Endothelial cell of umbilical vein (primary cell): Measurements from ENCODE around the gene TPM3. TPM values are rescaled to one million over a fixed set of nuclear protein-coding genes. Genes with fewer than 3 reads are reported as not detected.

Experiments used
- BruUV-seq: library from RNA; stranded (reverse); fragments of 400-500 nt; replicated peaks from 2 replicates; lab custom pipeline; 2021; lab: Mats Ljungman, UMichigan
- CTCF ChIA-PET: fragments of 300-600, 350-600 bp; sonication (Branson Sonifier 250); formaldehyde crosslinking; loops from one replicate; lab custom pipeline; 2021; ENCODE audit warnings: antibody characterized with exemption, inconsistent platforms; lab: Charles Lee
- POLR2A ChIA-PET: fragments of 300-600, 350-600 bp; sonication (Branson Sonifier 250); formaldehyde crosslinking; loops from one replicate; lab custom pipeline; 2021; ENCODE audit warnings: antibody characterized with exemption, inconsistent platforms; lab: Charles Lee
- DNase-seq: peaks from one replicate; pipeline ENCODE4 v3.0.0-alpha.2; 2011; ENCODE audit warnings: low read depth, low spot score
- FAIRE-seq: peaks from 2 replicates; lab custom pipeline; 2011; peaks lifted over from hg19 to GRCh38; lab: Jason Lieb, UNC
- H2AFZ ChIP-seq: 2 replicates; pipeline ENCODE4 v1.6.0; 2012; ENCODE audit warnings: low read depth, low read length, control low read depth, inconsistent platforms
- H3K27ac ChIP-seq: 2 replicates; pipeline ENCODE4 v1.5.1; 2011; ENCODE audit warnings: low read depth, mild to moderate bottlenecking, control low read depth, low read length, moderate library complexity; ENCODE audit not compliant: insufficient read depth
- H3K27me3 ChIP-seq, 2 experiments: 2 replicates each; pipeline versions ENCODE4 v1.6.0 to v1.6.1; 2011; ENCODE audit warnings: low read length in 2 of 2, mixed read lengths in 1 of 2; ENCODE audit not compliant: control insufficient read depth in 2 of 2, insufficient read depth in 2 of 2
- H3K36me3 ChIP-seq, 2 experiments: 2 replicates in 1 of 2; 3 replicates in 1 of 2; pipeline ENCODE4 v1.5.1; 2011; ENCODE audit warnings: low read length in 2 of 2, mild to moderate bottlenecking in 1 of 2, moderate library complexity in 1 of 2; ENCODE audit not compliant: control insufficient read depth in 2 of 2, insufficient read depth in 2 of 2; ENCODE audit errors: extremely low read depth in 1 of 2
- H3K4me1 ChIP-seq: 3 replicates; pipeline ENCODE4 v1.5.1; 2011; ENCODE audit warnings: mild to moderate bottlenecking, low read length; ENCODE audit not compliant: control insufficient read depth, insufficient read depth; ENCODE audit errors: extremely low read depth
- H3K4me2 ChIP-seq: 2 replicates; pipeline ENCODE4 v1.6.1; 2011; ENCODE audit warnings: low read length, control low read depth, mixed read lengths; ENCODE audit not compliant: insufficient read depth
- H3K4me3 ChIP-seq, 3 experiments: fragments of 200-600 bp in 1 of 3; sonication (generic), shearing (Covaris generic) in 1 of 3; replicated peaks in 1 of 3; 2 replicates each; pipeline ENCODE4 v1.5.1; 2011 to 2016; ENCODE audit warnings: control low read depth in 3 of 3, low read length in 3 of 3, mild to moderate bottlenecking in 2 of 3, inconsistent platforms in 1 of 3, low read depth in 1 of 3, moderate library complexity in 1 of 3; ENCODE audit not compliant: insufficient read depth in 1 of 3
- H3K79me2 ChIP-seq: 2 replicates; pipeline ENCODE4 v1.6.0; 2012; ENCODE audit warnings: low read length, inconsistent platforms; ENCODE audit not compliant: control insufficient read depth, insufficient read depth
- H3K9ac ChIP-seq: replicated peaks from 2 replicates; pipeline ENCODE3; 2011; ENCODE audit warnings: low read length, control low read depth; ENCODE audit not compliant: insufficient read depth; ENCODE audit errors: extremely low read depth
- H3K9me1 ChIP-seq: replicated peaks from 3 replicates; pipeline ENCODE4 v1.6.0; 2011; ENCODE audit warnings: mild to moderate bottlenecking, low read length; ENCODE audit not compliant: control insufficient read depth, insufficient read depth; ENCODE audit errors: extremely low read depth
- H3K9me3 ChIP-seq: replicated peaks from 2 replicates; pipeline ENCODE4 v1.5.1; 2012; ENCODE audit warnings: low read length, inconsistent platforms; ENCODE audit not compliant: control insufficient read depth, insufficient read depth
- H4K20me1 ChIP-seq: replicated peaks from 2 replicates; pipeline ENCODE3; 2011; ENCODE audit warnings: mild to moderate bottlenecking, low read length; ENCODE audit not compliant: control insufficient read depth, insufficient read depth; ENCODE audit errors: extremely low read depth
- CTCF ChIP-seq, 2 donors: IDR thresholded peaks; 1 replicate in 1 of 2; 2 replicates in 1 of 2; pipeline ENCODE4 v1.5.1; 2011; ENCODE audit warnings: low read length in 2 of 2, mild to moderate bottlenecking in 2 of 2, moderate library complexity in 2 of 2, control low read depth in 1 of 2, inconsistent platforms in 1 of 2, low read depth in 1 of 2; ENCODE audit not compliant: insufficient read depth in 1 of 2; ENCODE audit errors: extremely low read depth in 1 of 2
- EZH2 ChIP-seq: IDR thresholded peaks from 2 replicates; pipeline ENCODE4 v1.6.1; 2012; ENCODE audit warnings: borderline replicate concordance, low read depth, mild to moderate bottlenecking, moderate library complexity, low read length, inconsistent platforms; ENCODE audit not compliant: severe bottlenecking
- FOS ChIP-seq: IDR thresholded peaks from 2 replicates; pipeline ENCODE4 v1.6.1; 2011; ENCODE audit warnings: mild to moderate bottlenecking, low read length, moderate library complexity, borderline replicate concordance; ENCODE audit not compliant: insufficient read depth
- GATA2 ChIP-seq: IDR thresholded peaks from 2 replicates; pipeline ENCODE4 v1.7.0; 2011; ENCODE audit warnings: low read depth, mild to moderate bottlenecking, moderate library complexity, mixed read lengths, low read length; ENCODE audit not compliant: insufficient read length, insufficient read depth
- JUN ChIP-seq: IDR thresholded peaks from 2 replicates; pipeline ENCODE4 v1.6.1; 2011; ENCODE audit warnings: borderline replicate concordance, low read depth; ENCODE audit not compliant: insufficient read length, insufficient read depth
- MYC ChIP-seq: IDR thresholded peaks from one replicate; pipeline ENCODE4 v1.6.1; 2011; ENCODE audit warnings: mild to moderate bottlenecking, low read depth, low read length
- POLR2A ChIP-seq: IDR thresholded peaks from 2 replicates; pipeline ENCODE4 v1.6.1; 2012; ENCODE audit warnings: low read depth, mild to moderate bottlenecking, control low read depth, low read length
- POLR2AphosphoS5 ChIP-seq: IDR thresholded peaks from 2 replicates; pipeline ENCODE4 v1.6.1; 2012; ENCODE audit warnings: low read depth, mild to moderate bottlenecking, control low read depth, low read length, moderate library complexity; ENCODE audit not compliant: insufficient read depth
- dilution Hi-C: fragments of 300-500 bp; cut with MboI; formaldehyde crosslinking; loops from one replicate; pipeline ENCODE4 v1.15.0; 2019; ENCODE audit warnings: low sequenced_read_pairs; ENCODE audit not compliant: extremely low pct_ligation_motif_present
- intact Hi-C: fragments of 100-400 bp; cut with micrococcal nuclease; formaldehyde crosslinking; loops from one replicate; pipeline ENCODE4 v1.10.0; 2022
- polyA plus RNA-seq, 4 experiments: library from polyadenylated mRNA; depleted of rRNA in 3 of 4; stranded (reverse) in 3 of 4; unstranded in 1 of 4; fragments of >200 nt; gene quantifications; 2 replicates each; pipeline versions ENCODE4 v1.2.1 to v1.2.3, GENCODE V29; 2011 to 2012; ENCODE audit warnings: missing spikeins in 1 of 4
- total RNA-seq: library from RNA; stranded (reverse); gene quantifications from 2 replicates; pipeline ENCODE4 v1.2.3, GENCODE V29; 2021
- TF ChIP-seq, protein P1 (sequence below): IDR thresholded peaks from 2 replicates; pipeline ENCODE4 v1.6.1; 2011; ENCODE audit not compliant: insufficient read depth, insufficient read length

The TPM3 gene
- total and polyA plus RNA-seq, 2 donors (not counting 3 experiments of a cell fraction or from before 2014, with no cell fraction given): 395 to 927 TPM

DNA sequence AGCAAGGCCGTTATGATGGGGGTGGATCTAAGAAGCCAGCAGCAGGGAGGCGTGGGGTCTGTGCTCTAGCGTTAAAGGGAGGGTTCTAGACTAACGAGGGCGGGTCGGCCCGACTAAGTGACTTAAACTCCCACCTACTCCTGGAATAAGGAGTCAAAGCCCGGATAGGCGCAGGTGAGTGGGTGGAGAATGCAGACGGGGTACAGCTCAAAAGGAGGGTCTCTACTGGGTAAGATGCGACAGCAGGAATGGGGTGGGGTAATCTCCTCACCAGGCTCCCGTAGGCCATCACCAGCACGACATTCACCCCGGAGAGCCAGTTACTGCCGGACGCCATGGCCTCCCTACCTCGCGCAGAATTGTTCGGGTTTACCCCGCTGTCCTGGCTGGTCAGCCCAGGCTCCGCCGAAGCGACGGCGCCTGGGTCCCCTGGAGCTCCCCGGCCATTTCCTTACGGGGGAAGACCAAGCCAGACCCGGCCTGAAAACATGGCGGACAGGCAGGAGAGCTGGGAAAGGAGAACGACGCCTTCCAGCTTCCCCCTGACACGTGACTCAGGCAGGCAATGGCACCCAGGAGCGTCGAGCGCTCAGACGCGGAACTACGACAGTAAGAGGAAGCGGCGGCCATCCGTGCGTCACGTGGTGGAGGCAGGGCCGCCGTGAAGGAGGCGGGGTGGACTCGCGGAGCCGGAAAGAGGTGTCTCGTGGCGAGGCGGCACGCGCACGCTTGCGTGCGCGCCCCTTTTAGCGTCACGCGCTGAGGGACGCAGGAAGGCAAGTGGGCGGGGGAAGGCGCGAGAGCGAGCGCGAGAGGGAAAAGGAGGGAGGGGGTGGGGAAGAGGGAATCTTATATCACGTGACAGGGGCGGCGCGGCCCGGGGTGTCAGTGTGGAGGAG is 28.4 kb upstream of the TPM3 start, which contains the start of gene UBAP2L:
Gene UBAP2L, plus strand, starts transcription at position 885 of the 899 bp plus-strand sequence. CDS start 4,169 bp downstream, outside the sequence.
- Histone ChIP-seq H3K4me3 (peak within 1 kb of the TSS; percentile 65 to 93 (median 90)), H2AFZ (peak within 1 kb of the TSS; percentile 29), H3K27ac (peak within 1 kb of the TSS; percentile 93), H3K9me3 (no peaks in the 10 kb centered on the region), H3K9me1 (no peaks in the 10 kb centered on the region), H4K20me1 (no peaks in the 10 kb centered on the region), H3K36me3 (peaks cover 7 to 10% of the 10 kb centered on the region in 2 experiments), H3K9ac (peak within 1 kb of the TSS; percentile 98), H3K27me3 (no peaks in the 10 kb centered on the region), H3K79me2 (peaks cover 83% of the 10 kb centered on the region), H3K4me2 (peak within 1 kb of the TSS; percentile 93), H3K4me1 (peaks cover 25% of the 10 kb centered on the region)
- intact Hi-C loops: loop anchor here (1.0 to 2.0 kb wide), 6 partner anchors 30 to 338 kb away; partner anchors contain the start of genes HAX1 and UBE2Q1
- DNase-seq: peak; percentile 100
- CTCF ChIA-PET: interaction anchor here (1.0 to 2.4 kb wide), 3 partner anchors 21 to 114 kb away, joined by 5 to 25 read pairs (median 7); no protein-coding TSS in a partner anchor
- TSS peak; percentile 61 for BruUV-seq
- POLR2A ChIA-PET: interaction anchor here (0.7 to 1.3 kb wide), 6 partner anchors 10 to 671 kb away, joined by 3 to 9 read pairs (median 6); partner anchors contain the start of gene RPS27
- FAIRE-seq: peak; percentile 91
- TF ChIP-seq JUN (no peak), FOS (no peak), POLR2AphosphoS5 (peak; percentile 50), GATA2 (no peak), POLR2A (peak; percentile 87), MYC (peak; percentile 90), EZH2 (no peak), CTCF (IDR thresholded peaks at IDR 0.05; ENCODE audit: extremely low read depth in 1 of 2, insufficient read depth in 1 of 2, low read depth in 1 of 2, low read length in 2 of 2) (no peak)
- TF ChIP-seq, protein P1, sequence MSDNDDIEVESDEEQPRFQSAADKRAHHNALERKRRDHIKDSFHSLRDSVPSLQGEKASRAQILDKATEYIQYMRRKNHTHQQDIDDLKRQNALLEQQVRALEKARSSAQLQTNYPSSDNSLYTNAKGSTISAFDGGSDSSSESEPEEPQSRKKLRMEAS: peak; percentile 99
- dilution Hi-C loops: no loop called here
